ENCODE measurements around the gene SEZ6L2.

DNA sequence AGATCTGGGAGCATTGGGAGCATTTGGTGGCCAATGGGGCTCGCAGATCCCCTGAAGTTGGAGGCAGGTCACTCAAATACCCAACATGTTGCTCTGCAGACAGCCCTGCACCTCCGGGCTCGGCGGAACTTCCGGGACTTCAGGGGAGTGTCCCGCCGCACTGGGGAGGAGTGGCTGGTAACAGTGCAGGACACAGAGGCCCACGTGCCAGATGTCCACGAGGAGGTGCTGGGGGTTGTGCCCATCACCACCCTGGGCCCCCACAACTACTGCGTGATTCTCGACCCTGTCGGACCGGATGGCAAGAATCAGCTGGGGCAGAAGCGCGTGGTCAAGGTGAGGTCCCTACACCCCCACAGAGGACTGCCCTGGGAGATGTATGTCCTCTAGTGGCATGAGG lies 62.7 kb downstream of the SEZ6L2 start:
- TF ChIP-seq POLR2A (IDR thresholded peaks at IDR 0.05; ENCODE audit: insufficient read depth in 1 of 2, low read depth in 2 of 2, low read length in 2 of 2) (no peak), MXI1 (IDR thresholded peaks at IDR 0.05; ENCODE audit: borderline replicate concordance, low read depth, low read length) (no peak), ZNF337 (CRISPR knock-in tag; IDR thresholded peaks at IDR 0.05; ENCODE audit: borderline replicate concordance, low read depth) (no peak)
- TF ChIP-seq, protein P1, sequence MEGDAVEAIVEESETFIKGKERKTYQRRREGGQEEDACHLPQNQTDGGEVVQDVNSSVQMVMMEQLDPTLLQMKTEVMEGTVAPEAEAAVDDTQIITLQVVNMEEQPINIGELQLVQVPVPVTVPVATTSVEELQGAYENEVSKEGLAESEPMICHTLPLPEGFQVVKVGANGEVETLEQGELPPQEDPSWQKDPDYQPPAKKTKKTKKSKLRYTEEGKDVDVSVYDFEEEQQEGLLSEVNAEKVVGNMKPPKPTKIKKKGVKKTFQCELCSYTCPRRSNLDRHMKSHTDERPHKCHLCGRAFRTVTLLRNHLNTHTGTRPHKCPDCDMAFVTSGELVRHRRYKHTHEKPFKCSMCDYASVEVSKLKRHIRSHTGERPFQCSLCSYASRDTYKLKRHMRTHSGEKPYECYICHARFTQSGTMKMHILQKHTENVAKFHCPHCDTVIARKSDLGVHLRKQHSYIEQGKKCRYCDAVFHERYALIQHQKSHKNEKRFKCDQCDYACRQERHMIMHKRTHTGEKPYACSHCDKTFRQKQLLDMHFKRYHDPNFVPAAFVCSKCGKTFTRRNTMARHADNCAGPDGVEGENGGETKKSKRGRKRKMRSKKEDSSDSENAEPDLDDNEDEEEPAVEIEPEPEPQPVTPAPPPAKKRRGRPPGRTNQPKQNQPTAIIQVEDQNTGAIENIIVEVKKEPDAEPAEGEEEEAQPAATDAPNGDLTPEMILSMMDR (CRISPR knock-in tag; IDR thresholded peaks at IDR 0.05) = no peak

Data from HepG2 (cell line).